Measurements from ENCODE around the gene OTUD7B. TPM values are rescaled to one million over a fixed set of nuclear protein-coding genes. Genes with fewer than 3 reads are reported as not detected.
A peak's percentile ranks its signal among the peaks of the same experiment; 100 is the strongest.

The OTUD7B gene
- total and polyA plus RNA-seq, 9 of the 15 experiments (the other 6 are each of a cell fraction or from before 2014, with no cell fraction given) = 0.96 to 18.8 (median 7.4) TPM

- TF ChIP-seq, protein P1, sequence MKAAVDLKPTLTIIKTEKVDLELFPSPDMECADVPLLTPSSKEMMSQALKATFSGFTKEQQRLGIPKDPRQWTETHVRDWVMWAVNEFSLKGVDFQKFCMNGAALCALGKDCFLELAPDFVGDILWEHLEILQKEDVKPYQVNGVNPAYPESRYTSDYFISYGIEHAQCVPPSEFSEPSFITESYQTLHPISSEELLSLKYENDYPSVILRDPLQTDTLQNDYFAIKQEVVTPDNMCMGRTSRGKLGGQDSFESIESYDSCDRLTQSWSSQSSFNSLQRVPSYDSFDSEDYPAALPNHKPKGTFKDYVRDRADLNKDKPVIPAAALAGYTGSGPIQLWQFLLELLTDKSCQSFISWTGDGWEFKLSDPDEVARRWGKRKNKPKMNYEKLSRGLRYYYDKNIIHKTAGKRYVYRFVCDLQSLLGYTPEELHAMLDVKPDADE (conservative IDR thresholded peaks at IDR 0.05; ENCODE audit: control insufficient read depth, low read depth, low read length) = no peak
- TF ChIP-seq MAX (CRISPR knock-in tag; IDR thresholded peaks at IDR 0.05) (no peak), SNIP1 (IDR thresholded peaks at IDR 0.05; ENCODE audit: low read depth) (no peak), KLF6 (CRISPR knock-in tag; IDR thresholded peaks at IDR 0.05; ENCODE audit: borderline replicate concordance) (no peak), TCF15 (CRISPR knock-in tag; IDR thresholded peaks at IDR 0.05) (no peak), ATF2 (CRISPR knock-in tag; IDR thresholded peaks at IDR 0.05) (no peak), CREB3L1 (IDR thresholded peaks at IDR 0.05; ENCODE audit: borderline replicate concordance, low read depth) (no peak), FOXJ2 (tag; IDR thresholded peaks at IDR 0.05) (peak; percentile 68; the same call in 1 of the 2 replicates), SREBF2 (CRISPR knock-in tag; IDR thresholded peaks at IDR 0.05) (no peak), ZBED1 (IDR thresholded peaks at IDR 0.05) (no peak), HNRNPK (IDR thresholded peaks at IDR 0.05; ENCODE audit: low read depth, low read length, poor library complexity, severe bottlenecking) (no peak), SUPT5H (IDR thresholded peaks at IDR 0.05) (no peak), GTF2A2 (tag; IDR thresholded peaks at IDR 0.05) (no peak), TAL1 (IDR thresholded peaks at IDR 0.05) (no peak), NFIC (IDR thresholded peaks at IDR 0.05) (peak; percentile 78), NRF1 (conservative IDR thresholded peaks at IDR 0.05 in 1 of 2, IDR thresholded peaks at IDR 0.05 in 1 of 2) (no peak; a peak in 1 of 4 replicates), ZNF174 (CRISPR knock-in tag; IDR thresholded peaks at IDR 0.05) (no peak), STAT5A (IDR thresholded peaks at IDR 0.05; ENCODE audit: borderline replicate concordance, low read length) (no peak), POLR3G (IDR thresholded peaks at IDR 0.05; ENCODE audit: extremely low read depth, insufficient read length, insufficient replicate concordance) (no peak)
Observed at GRCh38 chr1:149888999-149889289, 121.6 kb downstream of the OTUD7B start (continued).

Measured in K562 (cell line).